LNCAP (cell line): Measurements from ENCODE around the gene KCTD16.

Experiments
- TF ChIP-seq, protein P1 (sequence below): fragments of 450-650 bp; IDR thresholded peaks from 2 replicates; pipeline ENCODE4 v1.5.1; 2017; ENCODE audit warnings: mild to moderate bottlenecking

KCTD16 gene

DNA sequence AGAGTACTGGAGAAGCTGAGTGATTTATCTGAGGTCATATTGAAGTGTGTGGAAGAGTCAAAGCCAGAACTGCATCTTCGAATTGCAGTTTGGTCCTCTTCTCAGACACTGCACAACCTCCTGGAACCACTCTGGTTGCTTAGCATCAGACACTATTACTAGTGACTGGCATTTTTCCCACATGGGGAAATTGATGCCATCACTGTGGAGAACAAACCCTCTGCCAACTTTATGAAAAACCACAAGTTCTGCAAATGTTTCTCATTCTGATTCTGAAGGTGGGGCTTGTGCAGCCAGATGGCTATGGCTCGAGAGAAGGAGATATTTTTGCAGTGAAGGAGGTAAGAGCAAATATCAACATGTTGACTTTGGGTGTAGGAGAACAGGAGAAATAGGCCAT lies 67.2 kb downstream of the KCTD16 start:
- TF ChIP-seq, protein P1, sequence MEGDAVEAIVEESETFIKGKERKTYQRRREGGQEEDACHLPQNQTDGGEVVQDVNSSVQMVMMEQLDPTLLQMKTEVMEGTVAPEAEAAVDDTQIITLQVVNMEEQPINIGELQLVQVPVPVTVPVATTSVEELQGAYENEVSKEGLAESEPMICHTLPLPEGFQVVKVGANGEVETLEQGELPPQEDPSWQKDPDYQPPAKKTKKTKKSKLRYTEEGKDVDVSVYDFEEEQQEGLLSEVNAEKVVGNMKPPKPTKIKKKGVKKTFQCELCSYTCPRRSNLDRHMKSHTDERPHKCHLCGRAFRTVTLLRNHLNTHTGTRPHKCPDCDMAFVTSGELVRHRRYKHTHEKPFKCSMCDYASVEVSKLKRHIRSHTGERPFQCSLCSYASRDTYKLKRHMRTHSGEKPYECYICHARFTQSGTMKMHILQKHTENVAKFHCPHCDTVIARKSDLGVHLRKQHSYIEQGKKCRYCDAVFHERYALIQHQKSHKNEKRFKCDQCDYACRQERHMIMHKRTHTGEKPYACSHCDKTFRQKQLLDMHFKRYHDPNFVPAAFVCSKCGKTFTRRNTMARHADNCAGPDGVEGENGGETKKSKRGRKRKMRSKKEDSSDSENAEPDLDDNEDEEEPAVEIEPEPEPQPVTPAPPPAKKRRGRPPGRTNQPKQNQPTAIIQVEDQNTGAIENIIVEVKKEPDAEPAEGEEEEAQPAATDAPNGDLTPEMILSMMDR: no peak

DNA sequence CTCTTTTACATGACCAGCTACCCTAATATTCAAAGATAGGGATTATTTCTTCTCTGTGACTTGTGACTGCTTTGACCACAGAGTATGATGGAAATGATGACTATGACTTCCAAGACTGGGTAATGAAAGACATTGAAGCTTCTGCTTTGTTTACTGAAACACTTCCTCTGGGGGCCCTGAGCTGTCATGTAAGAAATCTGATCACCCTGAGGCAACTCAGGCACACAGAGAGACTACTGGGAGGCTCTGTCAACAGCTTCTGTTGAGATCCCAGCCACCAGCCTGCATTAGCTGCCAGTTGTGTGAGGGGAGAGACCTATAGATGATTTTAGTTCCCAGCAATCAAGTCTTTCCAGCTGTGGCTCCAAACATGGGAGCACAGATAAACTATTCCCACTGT lies 76.5 kb downstream of the KCTD16 start:
- TF ChIP-seq, protein P1: no peak

DNA sequence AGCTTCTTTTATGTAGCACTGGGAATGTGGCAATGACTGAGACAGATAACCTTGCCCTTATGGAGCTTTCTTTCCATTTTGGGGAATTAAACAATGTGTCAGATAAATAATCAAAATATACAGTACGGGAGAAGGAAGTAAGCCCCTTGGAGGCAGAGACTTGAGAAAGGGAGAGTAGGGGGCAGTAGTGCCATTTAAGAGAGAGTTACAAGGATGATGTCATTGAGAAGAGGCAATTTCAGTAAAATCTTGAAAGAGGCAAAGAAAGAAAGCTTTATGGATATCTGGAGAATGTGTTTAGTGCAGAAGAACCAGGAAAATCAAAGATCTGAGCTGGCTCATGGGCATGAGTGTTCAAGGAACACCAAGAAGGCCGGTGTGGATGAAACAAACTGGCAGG lies 77.3 kb downstream of the KCTD16 start:
- TF ChIP-seq, protein P1: no peak

DNA sequence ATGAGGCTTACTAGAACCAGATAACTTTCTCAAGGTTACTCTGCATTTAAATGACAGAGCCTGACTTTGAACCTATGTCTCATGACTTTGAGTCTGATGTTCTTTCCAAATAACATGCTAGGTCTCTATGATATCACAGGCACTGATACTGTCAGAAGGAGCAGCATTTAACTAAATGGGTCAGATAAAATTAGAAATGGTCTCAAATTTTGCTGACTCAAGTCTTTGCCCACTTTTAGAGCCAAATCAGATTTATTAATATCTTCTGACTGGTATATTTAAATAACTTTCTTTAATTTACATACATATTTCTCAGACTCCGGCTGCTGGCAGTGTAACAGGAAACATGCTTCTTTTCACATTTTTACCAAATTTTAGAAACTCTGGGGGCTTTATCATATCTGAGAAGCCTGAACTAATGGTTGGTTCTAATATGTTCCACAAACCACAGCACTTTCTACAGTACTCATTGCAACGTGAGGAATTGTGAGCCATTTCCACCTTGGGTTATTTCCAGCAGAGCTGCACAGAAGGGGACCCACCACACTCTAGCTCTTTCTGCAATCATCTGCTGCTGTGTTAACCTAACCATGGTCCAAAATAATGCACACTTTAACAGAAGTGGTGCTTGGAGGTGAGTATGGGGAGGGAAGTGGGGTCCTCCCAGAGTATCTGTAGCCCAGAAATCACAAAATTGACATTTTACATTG lies 79.2 kb downstream of the KCTD16 start:
- TF ChIP-seq, protein P1: no peak

DNA sequence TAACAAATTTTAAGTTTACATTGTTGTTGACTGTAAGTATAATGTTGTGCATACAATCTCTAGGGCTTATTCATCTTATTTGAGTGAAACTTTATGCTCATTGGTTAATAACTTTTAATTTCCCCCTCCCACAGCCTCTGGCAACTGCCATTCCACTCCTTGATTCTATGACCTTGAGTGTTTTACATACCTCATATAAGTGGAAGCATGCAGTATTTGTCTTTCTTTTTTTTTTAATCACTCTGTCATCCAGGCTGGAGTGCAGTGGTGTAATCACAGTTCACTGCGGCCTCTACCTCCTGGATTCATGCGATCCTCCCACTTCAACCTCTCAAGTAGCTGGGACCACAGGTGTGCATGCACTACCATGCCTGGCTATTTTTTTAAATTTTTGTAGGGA lies 83.9 kb downstream of the KCTD16 start:
- TF ChIP-seq, protein P1: no peak

DNA sequence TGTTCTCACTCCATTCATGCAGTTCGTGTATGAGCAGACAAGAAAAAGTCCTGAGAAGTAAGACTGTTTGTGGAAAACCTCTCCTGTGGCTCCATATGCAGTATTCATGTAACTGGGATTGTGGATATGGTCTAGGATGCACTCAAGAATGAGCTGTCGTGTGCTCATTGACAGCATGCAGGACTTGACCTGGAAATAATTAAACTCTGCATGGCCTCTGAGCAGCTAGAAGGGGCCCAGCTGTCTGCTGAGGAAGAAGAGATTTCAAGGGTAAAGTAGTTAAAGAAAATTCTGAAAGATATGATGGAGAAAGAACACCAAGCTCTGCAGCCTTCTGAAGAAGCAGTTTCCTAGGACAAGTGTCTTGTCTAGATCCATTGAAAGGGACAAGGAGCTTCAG lies 89.4 kb downstream of the KCTD16 start:
- TF ChIP-seq, protein P1: no peak

DNA sequence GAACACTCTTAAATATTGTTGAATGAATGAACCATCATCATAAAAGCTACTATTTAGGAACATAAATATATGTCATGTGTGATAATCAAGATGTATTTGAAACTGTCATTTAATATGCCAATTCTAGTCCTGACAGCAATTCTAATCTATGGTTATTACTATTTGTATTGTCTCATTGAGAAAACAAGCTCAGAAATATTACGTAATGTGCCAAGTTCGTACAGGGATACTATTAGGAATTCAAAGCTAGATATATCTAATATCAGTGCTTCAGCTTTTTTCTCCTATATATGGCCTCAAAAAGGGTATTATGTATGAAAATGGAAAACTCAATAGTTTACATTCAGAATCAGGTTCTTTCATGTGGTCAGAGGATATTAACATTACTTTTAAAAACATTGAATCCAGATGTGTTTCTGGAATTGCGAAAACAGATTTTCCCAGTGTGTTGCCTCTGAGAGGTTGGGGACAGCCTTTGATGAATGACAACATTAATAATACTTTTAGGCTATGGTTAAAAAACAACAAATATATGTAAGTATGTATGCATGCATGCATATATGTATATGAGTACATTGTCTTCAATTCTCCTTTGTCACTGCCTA lies 95.1 kb downstream of the KCTD16 start:
- TF ChIP-seq, protein P1: no peak
